SU-DHL-6 (cell line): Measurements from ENCODE around the gene REEP5.

Experiments
- EZH2phosphoT487 ChIP-seq: fragments of 200-600 bp; sonication (generic), shearing (Covaris generic); conservative IDR thresholded peaks from 2 replicates; pipeline ENCODE4 v1.6.1; 2018; ENCODE audit warnings: mild to moderate bottlenecking, antibody characterized with exemption, low read length, moderate library complexity, mixed read lengths
- TF ChIP-seq, protein P1 (sequence below): fragments of 200-600 bp; sonication (generic); IDR thresholded peaks from one replicate; pipeline ENCODE4 v1.5.1; 2017; ENCODE audit warnings: antibody characterized with exemption, mild to moderate bottlenecking, low read length, moderate library complexity; ENCODE audit not compliant: insufficient read depth, poor library complexity, severe bottlenecking

DNA sequence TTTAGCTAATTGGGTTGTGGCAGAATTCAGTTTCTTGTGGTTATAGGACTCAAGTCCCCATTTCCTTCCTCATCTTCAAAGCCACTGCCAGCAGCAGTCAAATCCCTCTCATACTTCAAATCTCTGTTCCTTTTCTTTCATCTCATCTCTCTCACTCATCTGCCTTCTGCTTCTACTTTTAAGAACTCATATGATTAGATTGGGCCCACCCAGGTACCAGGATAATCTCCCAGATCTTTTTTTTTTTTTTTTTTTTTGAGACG, 8.0 kb upstream of the REEP5 start:
- no peak for TF ChIP-seq EZH2phosphoT487
- TF ChIP-seq, protein P1, sequence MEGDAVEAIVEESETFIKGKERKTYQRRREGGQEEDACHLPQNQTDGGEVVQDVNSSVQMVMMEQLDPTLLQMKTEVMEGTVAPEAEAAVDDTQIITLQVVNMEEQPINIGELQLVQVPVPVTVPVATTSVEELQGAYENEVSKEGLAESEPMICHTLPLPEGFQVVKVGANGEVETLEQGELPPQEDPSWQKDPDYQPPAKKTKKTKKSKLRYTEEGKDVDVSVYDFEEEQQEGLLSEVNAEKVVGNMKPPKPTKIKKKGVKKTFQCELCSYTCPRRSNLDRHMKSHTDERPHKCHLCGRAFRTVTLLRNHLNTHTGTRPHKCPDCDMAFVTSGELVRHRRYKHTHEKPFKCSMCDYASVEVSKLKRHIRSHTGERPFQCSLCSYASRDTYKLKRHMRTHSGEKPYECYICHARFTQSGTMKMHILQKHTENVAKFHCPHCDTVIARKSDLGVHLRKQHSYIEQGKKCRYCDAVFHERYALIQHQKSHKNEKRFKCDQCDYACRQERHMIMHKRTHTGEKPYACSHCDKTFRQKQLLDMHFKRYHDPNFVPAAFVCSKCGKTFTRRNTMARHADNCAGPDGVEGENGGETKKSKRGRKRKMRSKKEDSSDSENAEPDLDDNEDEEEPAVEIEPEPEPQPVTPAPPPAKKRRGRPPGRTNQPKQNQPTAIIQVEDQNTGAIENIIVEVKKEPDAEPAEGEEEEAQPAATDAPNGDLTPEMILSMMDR: no peak
